ENCODE data around the gene ERV3-1.

- TF ChIP-seq CTCF (IDR thresholded peaks at IDR 0.05) (no peak), ZFX (IDR thresholded peaks at IDR 0.05; ENCODE audit: borderline replicate concordance) (no peak)
Observed at GRCh38 chr7:64997164-64997908, 9.2 kb downstream of the ERV3-1 start.

All from 22Rv1 (cell line).